Neural crest cell (in vitro differentiated cells): ENCODE measurements around the gene FARP1. TPM values are rescaled to one million over a fixed set of nuclear protein-coding genes. Genes with fewer than 3 reads are reported as not detected.
"Not testable (repeated sequence)": the region's sequence is repeated elsewhere in the genome, so short reads cannot be mapped to it uniquely, and the experiment has no call there.

ENCODE experiments used
- DNase-seq: peaks from one replicate; pipeline ENCODE4 v3.0.0; 2021; ENCODE audit warnings: low read depth, mixed read lengths, low spot score
- H3K27ac Mint-ChIP-seq: one replicate; pipeline ENCODE4 v1.8.0; 2021; ENCODE audit warnings: mild to moderate bottlenecking, mixed read lengths; ENCODE audit not compliant: unreplicated experiment
- H3K27me3 Mint-ChIP-seq: 2 replicates; pipeline ENCODE4 v1.8.0; 2021; ENCODE audit warnings: low read depth, mild to moderate bottlenecking, mixed read lengths
- H3K36me3 Mint-ChIP-seq: 2 replicates; pipeline ENCODE4 v1.8.0; 2021; ENCODE audit warnings: low read depth, mild to moderate bottlenecking, mixed read lengths
- H3K4me1 Mint-ChIP-seq: 2 replicates; pipeline ENCODE4 v1.8.0; 2021; ENCODE audit warnings: mixed read lengths
- H3K4me3 Mint-ChIP-seq: one replicate; pipeline ENCODE4 v1.8.0; 2021; ENCODE audit warnings: mild to moderate bottlenecking, mixed read lengths
- H3K9me3 Mint-ChIP-seq: 2 replicates; pipeline ENCODE4 v1.8.0; 2021; ENCODE audit warnings: mixed read lengths
- total RNA-seq: library from RNA; stranded (reverse); gene quantifications from 2 replicates; pipeline ENCODE4 v1.2.1, GENCODE V29; 2021
- TF ChIP-seq, protein P1 (sequence below): fragments of 200-600 bp; sonication (generic); conservative IDR thresholded peaks from 2 replicates; pipeline ENCODE4 v1.5.0; 2021; ENCODE audit warnings: antibody characterized with exemption, mild to moderate bottlenecking

Gene FARP1
- total RNA-seq, 1 donor from 2014 or later = 138 TPM

DNA sequence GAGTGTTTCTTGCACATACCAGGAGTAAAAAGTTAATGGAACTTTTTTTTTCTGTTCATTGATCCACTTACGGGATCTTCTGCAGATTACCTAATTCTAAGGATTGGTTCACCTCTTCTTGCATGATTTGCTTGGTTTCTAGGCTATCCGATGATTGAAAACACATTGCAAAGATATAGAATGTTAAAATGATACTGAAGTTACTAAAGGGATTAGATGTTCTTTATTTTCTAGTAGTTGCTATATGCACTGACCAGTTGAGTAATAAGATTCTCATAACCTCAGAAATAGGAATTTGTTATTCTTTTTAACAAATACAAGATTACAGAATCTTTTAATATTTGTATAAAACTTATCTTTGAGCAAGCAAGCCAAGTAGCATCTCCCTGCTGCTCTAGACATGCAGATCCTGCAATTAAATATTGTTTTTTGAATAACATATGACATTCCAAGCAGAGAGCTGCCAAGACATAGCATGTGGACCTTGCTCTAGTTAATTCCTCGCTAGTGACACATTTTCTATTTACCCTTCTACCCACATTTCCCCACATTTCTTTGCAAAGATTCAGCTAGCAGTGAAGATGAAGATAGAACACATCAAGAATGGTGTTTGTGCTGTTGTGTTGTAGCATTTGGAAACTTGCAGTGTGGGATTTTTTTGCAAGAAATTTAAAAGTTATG, 85.9 kb downstream of the FARP1 start:
- Mint-ChIP-seq H3K4me3 (no peak overlapping the region), H3K27me3 (no peaks in the 10 kb centered on the region), H3K9me3 (peaks cover 16% of the 10 kb centered on the region), H3K36me3 (peaks cover 49% of the 10 kb centered on the region), H3K27ac (no peak overlapping the region), H3K4me1 (peaks cover 11% of the 10 kb centered on the region)
- no peak for DNase-seq
- TF ChIP-seq, protein P1, sequence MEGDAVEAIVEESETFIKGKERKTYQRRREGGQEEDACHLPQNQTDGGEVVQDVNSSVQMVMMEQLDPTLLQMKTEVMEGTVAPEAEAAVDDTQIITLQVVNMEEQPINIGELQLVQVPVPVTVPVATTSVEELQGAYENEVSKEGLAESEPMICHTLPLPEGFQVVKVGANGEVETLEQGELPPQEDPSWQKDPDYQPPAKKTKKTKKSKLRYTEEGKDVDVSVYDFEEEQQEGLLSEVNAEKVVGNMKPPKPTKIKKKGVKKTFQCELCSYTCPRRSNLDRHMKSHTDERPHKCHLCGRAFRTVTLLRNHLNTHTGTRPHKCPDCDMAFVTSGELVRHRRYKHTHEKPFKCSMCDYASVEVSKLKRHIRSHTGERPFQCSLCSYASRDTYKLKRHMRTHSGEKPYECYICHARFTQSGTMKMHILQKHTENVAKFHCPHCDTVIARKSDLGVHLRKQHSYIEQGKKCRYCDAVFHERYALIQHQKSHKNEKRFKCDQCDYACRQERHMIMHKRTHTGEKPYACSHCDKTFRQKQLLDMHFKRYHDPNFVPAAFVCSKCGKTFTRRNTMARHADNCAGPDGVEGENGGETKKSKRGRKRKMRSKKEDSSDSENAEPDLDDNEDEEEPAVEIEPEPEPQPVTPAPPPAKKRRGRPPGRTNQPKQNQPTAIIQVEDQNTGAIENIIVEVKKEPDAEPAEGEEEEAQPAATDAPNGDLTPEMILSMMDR = no peak

DNA sequence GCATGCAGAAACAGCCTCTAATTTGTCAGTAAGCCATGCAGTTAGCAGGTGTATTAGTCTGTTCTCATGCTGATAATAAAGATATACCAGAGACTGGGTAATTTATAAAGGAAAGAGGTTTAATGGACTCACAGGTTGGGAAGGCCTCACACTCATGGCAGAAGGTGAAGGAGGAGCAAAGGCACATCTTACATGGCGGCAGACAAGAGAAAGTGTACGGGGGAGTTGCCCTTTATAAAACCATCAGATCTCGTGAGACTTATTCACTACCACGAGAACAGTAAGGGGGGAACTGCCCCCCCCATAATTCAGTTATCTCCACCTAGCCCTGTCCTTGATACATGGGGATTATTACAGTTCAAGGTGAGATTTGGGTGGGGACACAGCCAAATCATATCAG, 87.9 kb downstream of the FARP1 start:
- not testable (repeated sequence) for H3K4me1 Mint-ChIP-seq, H3K4me3 Mint-ChIP-seq, DNase-seq, H3K27me3 Mint-ChIP-seq, H3K27ac Mint-ChIP-seq
- H3K9me3 Mint-ChIP-seq = peaks cover 16% of the 10 kb centered on the region
- H3K36me3 Mint-ChIP-seq = peaks cover 39% of the 10 kb centered on the region

DNA sequence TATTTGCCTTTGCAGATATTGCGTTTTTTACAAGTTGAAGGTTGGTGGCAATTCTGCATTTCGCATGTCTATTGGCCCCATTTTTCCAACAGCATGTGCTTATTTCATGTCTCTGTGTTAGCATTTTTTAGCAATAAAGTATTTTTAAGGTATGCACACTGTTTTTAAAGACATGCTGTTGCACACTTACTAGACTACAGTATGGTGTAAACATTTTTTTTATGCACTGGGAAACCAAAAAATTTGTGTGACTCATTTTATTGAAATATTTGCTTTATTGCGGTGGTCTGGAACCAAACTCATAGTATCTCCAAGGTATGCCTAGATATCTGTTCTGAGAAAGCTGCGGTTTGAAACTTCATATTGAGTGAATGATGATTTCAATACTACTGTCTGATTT, 89.6 kb downstream of the FARP1 start:
- DNase-seq = no peak
- Mint-ChIP-seq H3K4me1 (peaks cover 3% of the 10 kb centered on the region), H3K9me3 (peaks cover 11% of the 10 kb centered on the region), H3K27ac (no peak overlapping the region), H3K27me3 (no peaks in the 10 kb centered on the region), H3K4me3 (no peak overlapping the region), H3K36me3 (peaks cover 26% of the 10 kb centered on the region)
- TF ChIP-seq, protein P1 = no peak

DNA sequence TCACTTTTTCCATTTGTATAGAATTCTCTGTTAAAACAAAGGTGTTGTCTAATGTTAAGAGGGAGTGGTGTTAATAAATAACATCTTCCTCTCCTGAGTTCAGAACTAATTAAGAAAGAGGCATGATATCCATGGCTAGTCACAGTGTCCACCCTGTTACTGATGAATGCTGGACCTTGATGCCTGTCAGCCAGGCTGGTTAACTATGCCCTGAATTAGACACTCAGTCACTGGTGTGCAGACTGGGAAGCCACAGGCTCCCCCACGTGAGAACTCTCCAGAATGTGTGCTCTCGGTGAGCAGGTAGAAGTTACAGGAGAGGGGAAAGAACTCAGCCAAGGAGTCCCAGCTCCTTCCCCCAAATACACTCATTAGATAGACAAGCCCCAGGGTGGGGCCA, 90.2 kb downstream of the FARP1 start:
- Mint-ChIP-seq H3K4me1 (peaks cover 7% of the 10 kb centered on the region), H3K9me3 (peaks cover 8% of the 10 kb centered on the region), H3K27ac (peak overlapping the region; percentile 38), H3K4me3 (no peak overlapping the region), H3K27me3 (no peaks in the 10 kb centered on the region), H3K36me3 (peaks cover 21% of the 10 kb centered on the region)
- TF ChIP-seq, protein P1 = no peak
- DNase-seq = no peak

DNA sequence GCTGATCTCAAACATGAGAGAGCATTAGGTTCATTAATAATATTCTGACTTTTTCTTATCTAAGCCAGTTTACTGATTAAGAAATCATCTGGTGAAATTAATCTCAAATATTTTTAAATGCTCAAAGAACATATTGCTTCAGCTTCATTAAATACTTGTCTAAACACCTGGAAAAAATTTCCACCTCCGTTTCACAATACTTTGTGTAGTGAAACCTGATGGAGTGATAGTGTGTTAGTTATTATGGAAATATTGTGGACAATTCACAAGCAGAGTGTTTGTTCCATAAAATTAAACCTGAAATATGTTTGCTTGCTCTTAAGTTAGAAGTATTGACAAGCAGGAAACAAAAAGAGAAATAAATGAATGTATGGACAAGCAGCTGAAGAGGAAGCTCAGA, 91.5 kb downstream of the FARP1 start:
- Mint-ChIP-seq H3K9me3 (peaks cover 3% of the 10 kb centered on the region), H3K27ac (no peak overlapping the region), H3K4me1 (peaks cover 15% of the 10 kb centered on the region), H3K27me3 (no peaks in the 10 kb centered on the region), H3K4me3 (no peak overlapping the region), H3K36me3 (peaks cover 13% of the 10 kb centered on the region)
- no peak for DNase-seq
- TF ChIP-seq, protein P1 = no peak

DNA sequence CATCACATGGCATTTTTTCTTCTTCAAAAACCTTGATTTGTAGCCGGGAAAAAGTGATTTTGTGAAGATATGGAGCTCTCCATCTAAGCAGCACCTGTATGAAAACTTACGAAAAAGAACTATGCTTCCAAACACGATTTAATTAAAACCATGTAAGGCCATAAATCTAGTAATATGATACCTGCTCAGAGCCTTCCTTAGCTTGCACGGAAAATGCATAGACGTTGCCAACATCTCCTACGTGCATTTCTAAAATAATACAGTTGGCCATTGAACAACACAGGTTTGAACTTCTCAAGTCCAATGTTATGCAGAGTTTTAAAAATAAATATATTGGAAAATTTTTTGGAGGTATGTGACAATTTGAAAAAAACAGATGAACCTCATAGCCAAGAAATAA, 93.3 kb downstream of the FARP1 start:
- Mint-ChIP-seq H3K9me3 (no peaks in the 10 kb centered on the region), H3K36me3 (peaks cover 3% of the 10 kb centered on the region), H3K4me1 (peaks cover 23% of the 10 kb centered on the region), H3K27me3 (no peaks in the 10 kb centered on the region), H3K4me3 (no peak overlapping the region), H3K27ac (no peak overlapping the region)
- TF ChIP-seq, protein P1 = no peak
- DNase-seq = no peak
